ENCODE results near the gene ABLIM3.

Gene ABLIM3

GRCh38 chr5:149216496-149216895 is 75.2 kb downstream of the ABLIM3 start:
- DNase-seq (ENCODE audit: low read depth in 1 of 2, low spot score in 1 of 2): no peak

- no peak for DNase-seq (ENCODE audit: low read depth in 1 of 2, low spot score in 1 of 2)
Measured at GRCh38 chr5:149217096-149217802, 76.0 kb downstream of the ABLIM3 start.

GRCh38 chr5:149217803-149218155 is 76.5 kb downstream of the ABLIM3 start:
- DNase-seq (ENCODE audit: low read depth in 1 of 2, low spot score in 1 of 2): no peak

DNA sequence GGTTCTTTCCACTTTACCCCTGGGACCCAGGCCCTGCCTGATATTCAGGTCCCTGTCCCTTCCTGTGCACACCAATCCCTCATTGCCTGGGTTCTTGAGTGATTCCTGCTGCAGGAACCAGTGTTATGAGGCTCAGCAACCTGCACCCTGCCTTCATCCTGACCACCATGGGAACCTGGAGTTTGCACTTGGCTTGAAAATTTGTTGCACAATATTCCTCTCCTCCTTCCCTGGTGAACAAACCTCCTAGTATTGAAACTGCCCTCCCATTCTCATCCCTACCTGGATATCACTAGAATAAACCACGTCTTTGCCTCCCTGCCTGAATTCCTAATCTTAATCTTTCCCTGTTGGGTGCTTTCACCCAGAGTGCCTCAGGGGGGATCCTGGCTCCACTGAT is 78.3 kb downstream of the ABLIM3 start:
- no peak for DNase-seq (ENCODE audit: low read depth in 1 of 2, low spot score in 1 of 2)

DNA sequence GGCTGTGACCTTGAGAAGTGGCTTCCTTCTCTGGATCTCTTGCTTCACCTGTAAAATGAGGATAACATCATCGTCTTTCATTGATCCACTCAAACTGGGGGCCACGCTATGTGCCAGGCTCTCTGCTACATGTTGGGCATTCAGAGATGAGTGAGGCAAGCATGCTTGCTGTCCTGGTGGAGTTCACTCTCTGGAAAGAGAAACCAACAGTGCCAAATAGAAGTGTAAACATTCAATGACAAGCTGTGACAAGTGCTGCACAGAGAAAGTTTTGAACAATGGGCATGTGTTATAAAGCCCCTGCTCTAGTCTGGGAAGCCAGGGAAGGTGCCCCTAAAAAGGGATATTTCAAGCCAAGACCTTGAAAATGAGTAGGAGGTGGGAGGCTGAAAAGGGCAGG is 79.5 kb downstream of the ABLIM3 start:
- no peak for DNase-seq (ENCODE audit: low read depth in 1 of 2, low spot score in 1 of 2)

DNA sequence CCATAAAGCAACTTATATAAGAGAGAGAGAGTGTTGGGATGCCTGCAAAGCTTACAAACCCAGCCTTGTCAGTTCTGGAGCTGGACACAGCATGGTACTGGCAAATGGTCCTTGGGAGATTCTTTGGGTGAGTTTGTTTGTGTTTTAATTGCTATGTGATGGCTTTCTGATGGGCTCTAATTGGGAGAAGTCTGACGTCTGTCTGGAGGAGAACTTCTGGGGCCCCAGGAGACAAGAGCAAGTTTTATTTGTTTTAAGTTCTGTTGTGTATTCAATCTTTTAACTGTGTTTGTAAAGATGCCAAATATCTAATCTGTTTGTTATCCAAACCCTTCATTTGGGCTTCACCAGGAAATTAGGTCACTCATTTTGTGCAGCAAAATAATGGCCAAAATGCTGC is 80.0 kb downstream of the ABLIM3 start:
- no peak for DNase-seq (ENCODE audit: low read depth in 1 of 2, low spot score in 1 of 2)

DNA sequence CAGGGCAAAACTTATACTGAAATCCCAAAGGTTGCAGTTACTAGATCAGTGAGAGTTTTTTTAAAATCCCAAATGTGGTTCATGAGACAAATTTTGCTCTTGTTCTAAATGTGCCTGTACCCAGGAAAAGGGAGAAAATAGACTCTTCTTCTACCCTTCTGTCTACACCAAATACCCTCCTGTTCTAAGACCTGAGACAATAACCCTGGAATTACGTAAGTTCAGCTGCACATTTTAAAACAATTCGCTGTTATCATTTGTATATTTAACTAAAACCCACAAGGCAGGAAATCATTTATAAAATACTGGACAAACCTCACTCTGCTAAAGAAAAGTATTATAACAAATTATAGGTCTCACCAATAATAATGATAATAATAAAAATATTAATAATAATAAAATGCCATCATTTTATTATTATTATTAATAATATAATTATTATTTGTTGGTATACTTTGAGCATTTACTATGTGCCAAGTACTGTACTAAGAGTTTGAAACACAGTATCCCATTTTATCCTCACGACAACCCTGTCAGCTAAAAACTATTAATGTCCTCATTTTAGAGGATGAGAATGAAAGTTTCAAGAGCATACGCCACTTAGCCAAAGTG is 80.5 kb downstream of the ABLIM3 start:
- DNase-seq (ENCODE audit: low read depth in 1 of 2, low spot score in 1 of 2): no peak

DNA sequence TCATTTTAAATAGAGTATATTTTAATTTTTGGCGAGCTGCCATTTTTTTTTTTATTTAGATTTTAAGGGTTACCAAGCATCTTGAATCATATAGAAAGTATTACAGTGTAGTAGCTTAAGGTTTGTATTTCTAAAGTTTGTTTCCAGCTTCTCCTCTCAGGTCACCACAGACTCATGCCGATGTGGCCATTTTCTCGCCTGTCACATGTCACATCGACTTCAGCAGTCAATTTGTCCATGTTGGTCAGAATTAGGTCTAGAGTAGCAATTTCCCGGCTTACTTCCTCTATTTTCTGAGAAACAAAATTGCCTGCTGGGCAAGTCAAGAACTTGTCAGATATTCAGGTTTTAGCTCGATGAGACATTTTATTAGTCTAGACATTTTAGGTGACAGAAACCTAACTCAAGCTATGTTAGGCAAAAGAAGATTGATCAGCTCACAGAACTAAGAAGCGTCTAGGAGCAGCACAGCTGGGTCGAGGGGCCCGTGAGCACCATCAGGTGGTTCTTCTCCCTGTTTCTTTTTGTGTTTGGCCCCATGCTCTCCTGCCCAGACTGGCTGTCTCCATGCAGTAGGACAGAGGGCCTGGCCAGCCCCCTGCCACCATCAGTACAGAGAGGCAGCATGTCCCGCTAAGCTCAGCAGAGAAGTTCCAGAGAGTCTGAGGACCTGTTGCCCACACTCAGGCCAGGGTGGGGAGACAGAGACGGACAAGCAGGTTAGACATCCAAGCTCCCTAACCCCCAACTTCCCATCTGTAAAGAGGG is 82.0 kb downstream of the ABLIM3 start:
- no peak for DNase-seq (ENCODE audit: low read depth in 1 of 2, low spot score in 1 of 2)

DNA sequence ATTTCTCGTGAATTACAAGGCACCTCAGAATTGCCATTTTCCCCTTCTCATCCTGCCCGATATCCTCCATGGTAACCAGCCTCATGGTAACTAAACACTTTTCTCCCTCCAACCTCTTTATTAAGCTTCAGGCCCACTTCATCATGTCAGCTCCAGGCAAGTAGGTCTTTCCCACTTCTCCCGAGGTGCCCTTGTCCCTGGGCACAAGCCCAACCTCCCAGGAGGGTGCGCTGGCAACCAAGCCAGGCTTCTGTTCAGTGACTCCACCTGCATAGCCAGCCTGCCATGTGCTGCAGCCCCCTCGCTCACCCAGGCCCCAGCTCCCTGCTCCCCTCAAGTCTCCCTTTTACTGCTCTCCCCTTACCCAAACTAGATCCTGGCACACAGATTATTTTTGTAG is 83.0 kb downstream of the ABLIM3 start:
- DNase-seq (ENCODE audit: low read depth in 1 of 2, low spot score in 1 of 2): no peak

- no peak for DNase-seq (ENCODE audit: low read depth in 1 of 2, low spot score in 1 of 2)
Measured at GRCh38 chr5:149227168-149227826, 86.0 kb downstream of the ABLIM3 start.

DNA sequence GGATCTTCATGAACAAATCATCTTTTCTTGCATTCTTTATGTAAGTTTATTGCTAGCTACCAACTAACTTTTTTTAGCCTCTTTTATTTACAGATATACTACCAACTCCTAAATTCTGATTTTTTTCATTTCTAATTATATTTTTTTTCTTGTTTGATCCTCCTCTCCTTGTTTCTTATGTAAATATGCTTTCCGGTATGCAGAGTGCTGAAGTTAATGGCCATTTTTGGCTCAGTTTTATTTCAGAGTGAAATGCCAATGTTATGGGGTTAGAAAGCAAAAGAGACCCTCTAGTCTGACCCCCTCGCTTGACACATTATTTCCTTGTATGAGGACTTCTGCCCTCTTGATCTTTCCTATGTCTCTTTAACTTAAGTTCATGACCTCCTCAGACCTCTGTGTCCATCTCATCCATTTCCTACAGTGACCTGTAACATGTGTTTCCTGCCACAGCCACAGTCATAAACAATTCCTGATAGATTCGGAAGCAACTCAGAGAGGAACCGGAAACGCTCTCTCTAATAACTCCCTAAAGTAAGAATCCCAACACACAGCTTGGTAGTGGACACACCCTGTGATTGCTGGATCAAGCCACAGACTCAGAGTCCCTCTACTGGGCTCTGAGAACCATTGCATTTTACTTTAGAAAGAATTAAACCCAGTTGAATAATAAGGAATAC is 87.5 kb downstream of the ABLIM3 start:
- no peak for DNase-seq (ENCODE audit: low read depth in 1 of 2, low spot score in 1 of 2)

DNA sequence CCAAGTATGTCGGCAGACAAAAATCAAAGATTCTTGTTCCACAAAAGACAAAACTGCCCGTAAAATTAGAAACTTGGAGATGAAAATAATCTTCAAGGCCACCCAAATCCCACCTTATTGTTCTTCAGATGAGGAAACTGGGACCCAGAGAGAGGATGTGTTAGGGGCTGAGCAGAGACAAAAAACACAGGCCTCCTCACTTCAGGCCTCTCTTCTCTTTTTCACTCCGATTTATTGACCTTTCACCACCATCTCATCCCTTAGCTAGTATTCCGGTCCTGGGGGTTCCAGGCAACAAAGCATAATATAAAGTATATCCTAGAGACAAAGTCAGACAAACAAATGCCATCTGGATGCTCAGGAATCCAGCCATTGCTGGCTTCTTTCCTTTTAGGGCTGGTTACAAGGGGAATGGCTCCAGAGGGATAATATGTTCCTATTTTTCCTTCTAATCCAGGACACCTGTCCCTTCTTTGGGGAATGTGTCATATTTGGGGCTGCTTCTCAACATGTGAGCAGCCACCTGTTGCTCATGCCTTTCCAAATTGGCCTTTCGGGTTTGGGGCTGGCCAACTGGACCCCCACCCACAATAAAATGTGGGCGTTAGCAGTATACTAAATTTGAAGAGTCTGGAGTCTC is 88.1 kb downstream of the ABLIM3 start:
- DNase-seq (ENCODE audit: low read depth in 1 of 2, low spot score in 1 of 2): no peak

GRCh38 chr5:149235841-149236240 is 94.5 kb downstream of the ABLIM3 start:
- DNase-seq (ENCODE audit: low read depth in 1 of 2, low spot score in 1 of 2): no peak

DNA sequence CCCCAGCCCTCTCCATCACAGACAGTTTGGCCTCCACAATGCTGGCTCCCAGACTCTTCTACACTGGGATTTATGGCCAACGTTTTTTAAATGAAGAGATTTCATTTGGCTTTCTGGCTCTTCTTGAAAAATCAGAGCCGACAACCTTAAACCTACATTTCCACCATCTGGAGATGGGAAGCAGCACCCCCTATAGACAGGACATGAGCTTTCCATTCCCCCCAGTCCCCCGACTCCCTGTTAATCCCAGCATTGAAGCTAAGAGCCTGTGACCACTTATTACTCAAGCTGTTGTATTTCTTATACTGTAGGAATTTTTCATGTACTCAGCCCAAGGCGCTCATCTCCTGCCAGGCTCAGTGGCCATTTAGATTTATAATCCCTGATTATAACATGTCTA is 96.4 kb downstream of the ABLIM3 start:
- no peak for DNase-seq (ENCODE audit: low read depth in 1 of 2, low spot score in 1 of 2)

DNA sequence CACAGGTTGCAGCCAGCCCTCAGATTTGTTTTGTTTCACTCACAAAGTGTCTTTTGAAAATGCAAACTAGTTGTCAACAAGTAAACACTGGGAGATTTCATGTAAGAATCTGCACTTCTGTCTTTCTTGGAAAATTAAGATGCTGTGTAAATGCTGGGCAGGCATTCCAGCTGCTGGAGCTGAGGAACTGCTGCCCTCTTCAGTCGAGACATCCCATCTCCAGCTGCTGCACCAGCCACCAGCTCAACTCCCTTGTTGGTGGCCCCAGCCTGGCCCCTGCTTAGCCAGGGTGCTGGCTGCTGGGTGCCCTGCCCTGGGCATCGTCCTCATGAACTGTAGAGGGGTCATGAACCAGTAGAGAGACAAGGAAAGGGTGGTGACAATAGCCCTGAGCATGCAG is 97.2 kb downstream of the ABLIM3 start:
- no peak for DNase-seq (ENCODE audit: low read depth in 1 of 2, low spot score in 1 of 2)

DNA sequence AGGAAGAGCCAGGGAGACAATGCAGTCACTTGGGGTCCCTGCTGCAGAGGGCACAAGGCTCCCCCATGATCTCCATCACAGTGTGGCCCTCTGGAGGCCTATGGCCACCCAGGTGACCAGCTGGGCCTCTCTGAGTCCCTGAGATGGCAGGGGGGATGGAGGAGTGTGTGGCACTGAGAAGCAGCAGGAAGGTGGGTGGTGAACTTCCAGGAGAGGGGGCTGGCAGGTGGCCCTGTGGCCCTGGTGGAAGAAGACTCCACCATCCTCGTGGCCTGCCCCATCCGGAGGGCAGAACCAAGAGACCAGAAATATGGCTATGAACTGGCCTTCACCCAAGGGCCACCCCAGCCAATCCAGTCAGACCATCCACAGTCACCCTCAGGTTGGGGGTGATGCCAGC is 98.6 kb downstream of the ABLIM3 start:
- DNase-seq (ENCODE audit: low read depth in 1 of 2, low spot score in 1 of 2): no peak

DNA sequence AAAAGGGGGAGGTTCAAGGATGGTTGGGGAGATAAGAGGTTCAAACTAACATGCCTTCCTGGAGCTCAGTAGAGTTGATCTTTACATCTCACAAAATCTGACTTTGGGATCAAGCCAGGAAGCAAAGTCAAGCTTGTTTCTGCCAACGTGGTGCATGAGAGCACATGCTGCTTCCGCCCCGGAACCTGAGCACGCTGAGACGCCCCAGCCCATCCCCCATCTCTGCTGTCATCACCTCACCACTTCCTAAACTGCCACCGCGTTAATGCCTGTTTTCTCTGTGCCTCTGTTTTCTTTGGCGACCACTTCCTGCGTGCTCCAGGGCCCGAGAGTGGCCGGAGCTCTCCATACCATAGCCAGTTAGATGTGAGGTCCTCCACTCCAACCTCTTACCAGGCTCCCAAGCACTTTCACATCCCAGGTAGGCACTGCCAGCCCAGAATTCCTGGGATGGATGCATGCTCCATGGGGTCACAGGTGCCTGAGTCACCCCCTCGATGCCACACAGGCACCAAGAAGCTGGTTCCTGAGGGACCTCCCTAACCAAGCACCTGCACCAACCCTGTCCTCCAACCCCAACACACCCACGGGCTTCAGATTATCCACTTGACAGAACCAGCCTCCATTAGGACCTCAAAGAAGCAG is 99.2 kb downstream of the ABLIM3 start:
- peak; percentile 41 to 58 for DNase-seq (ENCODE audit: low read depth in 1 of 2, low spot score in 1 of 2)

GRCh38 chr5:149242339-149242738 is 101.0 kb downstream of the ABLIM3 start:
- DNase-seq (ENCODE audit: low read depth in 1 of 2, low spot score in 1 of 2): no peak

DNA sequence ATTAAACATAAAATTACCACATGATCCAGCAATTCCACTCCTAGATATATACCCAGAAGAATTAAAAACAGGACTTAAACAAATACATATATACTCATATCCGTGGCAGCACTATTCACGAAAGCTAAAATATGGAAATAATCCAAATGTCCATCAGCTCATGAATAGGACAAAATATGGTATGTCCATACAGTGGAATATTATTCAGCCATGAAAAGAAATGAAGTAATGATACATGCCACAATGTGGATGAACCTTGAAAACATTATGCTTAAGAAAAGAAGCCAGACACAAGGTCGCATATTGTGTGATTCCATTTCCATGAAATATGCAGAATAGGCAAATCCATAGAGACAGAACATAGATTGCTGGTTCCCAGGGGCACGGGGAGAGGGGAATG is 105.6 kb downstream of the ABLIM3 start:
- no peak for DNase-seq (ENCODE audit: low read depth in 1 of 2, low spot score in 1 of 2)

DNA sequence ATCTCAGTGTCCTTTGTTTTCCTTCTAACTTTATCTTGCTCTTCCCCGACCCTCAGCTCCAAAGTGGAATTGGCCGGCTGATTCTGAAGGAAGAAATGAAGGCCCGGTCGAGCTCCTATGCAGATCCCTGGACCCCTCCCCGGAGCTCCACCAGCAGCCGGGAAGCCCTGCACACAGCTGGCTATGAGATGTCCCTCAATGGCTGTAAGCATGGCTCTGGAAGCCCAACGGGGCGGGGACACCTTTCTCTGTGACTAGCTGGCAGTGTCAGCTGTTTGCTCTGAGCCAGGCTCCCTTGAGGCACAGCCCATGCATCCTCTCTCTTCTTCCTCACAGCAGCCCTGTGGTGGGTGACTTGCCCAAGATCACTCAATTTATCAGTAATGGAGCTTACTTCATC is 106.4 kb downstream of the ABLIM3 start:
- no peak for DNase-seq (ENCODE audit: low read depth in 1 of 2, low spot score in 1 of 2)
